Upper lobe of left lung (tissue), 4 donors: ENCODE results near the gene TXNRD2.

Source experiments
- CTCF ChIP-seq, 6 experiments: fragments of 450-650 bp in 4 of 6; fragments of 200-600 bp in 2 of 6; sonication (generic) in 2 of 6; IDR thresholded peaks; one replicate each; pipeline ENCODE4 v1.5.1; 2016 to 2019; ENCODE audit warnings: antibody characterized with exemption in 6 of 6
- POLR2A ChIP-seq, 4 donors: fragments of 450-650 bp; IDR thresholded peaks; one replicate each; pipeline ENCODE4 v1.5.1; 2016 to 2017; ENCODE audit warnings: antibody characterized with exemption in 4 of 4, mild to moderate bottlenecking in 2 of 4
- POLR2AphosphoS5 ChIP-seq, 2 donors: sonication (generic); formaldehyde crosslinking; IDR thresholded peaks; one replicate each; pipeline ENCODE4 v1.5.1; 2017; ENCODE audit warnings: antibody characterized with exemption in 2 of 2

DNA sequence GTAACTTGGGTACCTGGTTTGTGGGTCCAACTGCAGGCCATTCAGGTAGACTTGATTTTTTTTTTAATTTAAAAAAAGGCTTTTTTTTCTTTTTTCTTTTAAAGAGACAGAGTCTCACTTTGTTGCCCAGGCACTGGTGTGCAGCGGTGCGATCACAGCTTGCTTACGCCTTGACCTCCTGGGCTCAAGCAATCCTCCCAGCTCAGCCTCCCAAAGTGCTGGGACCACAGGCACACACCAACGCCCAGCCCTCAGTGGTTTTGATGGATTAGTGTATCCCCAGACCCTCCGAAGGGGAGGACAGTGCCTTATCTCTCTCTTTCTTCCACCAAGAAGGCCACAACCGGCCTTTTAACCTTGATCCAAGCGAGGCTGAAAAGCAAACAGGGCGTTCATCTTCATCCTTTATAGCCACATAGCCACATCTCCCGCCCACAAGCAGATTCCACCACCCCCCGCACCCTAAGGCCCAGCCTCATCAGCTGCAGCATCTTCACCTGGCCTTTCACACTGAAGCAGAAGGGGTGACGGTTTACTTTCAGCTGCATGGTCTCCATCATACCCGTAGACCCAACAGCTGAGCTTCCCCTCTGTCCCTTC is 17.6 kb downstream of the TXNRD2 start:
- TF ChIP-seq POLR2A (IDR thresholded peaks at IDR 0.05) (no peak), POLR2AphosphoS5 (IDR thresholded peaks at IDR 0.05) (no peak), CTCF (IDR thresholded peaks at IDR 0.05) (no peak)
